GM12872 (cell line): ENCODE results near the gene MALAT1.

ENCODE experiments used
- TF ChIP-seq, protein P1 (sequence below): IDR thresholded peaks from 3 replicates; pipeline ENCODE4 v1.5.1; 2011; ENCODE audit warnings: low read depth, mild to moderate bottlenecking, low read length, moderate library complexity; ENCODE audit not compliant: insufficient read depth

MALAT1 gene

GRCh38 chr11:65503949-65504673 is 5.3 kb downstream of the MALAT1 start:
- TF ChIP-seq, protein P1, sequence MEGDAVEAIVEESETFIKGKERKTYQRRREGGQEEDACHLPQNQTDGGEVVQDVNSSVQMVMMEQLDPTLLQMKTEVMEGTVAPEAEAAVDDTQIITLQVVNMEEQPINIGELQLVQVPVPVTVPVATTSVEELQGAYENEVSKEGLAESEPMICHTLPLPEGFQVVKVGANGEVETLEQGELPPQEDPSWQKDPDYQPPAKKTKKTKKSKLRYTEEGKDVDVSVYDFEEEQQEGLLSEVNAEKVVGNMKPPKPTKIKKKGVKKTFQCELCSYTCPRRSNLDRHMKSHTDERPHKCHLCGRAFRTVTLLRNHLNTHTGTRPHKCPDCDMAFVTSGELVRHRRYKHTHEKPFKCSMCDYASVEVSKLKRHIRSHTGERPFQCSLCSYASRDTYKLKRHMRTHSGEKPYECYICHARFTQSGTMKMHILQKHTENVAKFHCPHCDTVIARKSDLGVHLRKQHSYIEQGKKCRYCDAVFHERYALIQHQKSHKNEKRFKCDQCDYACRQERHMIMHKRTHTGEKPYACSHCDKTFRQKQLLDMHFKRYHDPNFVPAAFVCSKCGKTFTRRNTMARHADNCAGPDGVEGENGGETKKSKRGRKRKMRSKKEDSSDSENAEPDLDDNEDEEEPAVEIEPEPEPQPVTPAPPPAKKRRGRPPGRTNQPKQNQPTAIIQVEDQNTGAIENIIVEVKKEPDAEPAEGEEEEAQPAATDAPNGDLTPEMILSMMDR: no peak

DNA sequence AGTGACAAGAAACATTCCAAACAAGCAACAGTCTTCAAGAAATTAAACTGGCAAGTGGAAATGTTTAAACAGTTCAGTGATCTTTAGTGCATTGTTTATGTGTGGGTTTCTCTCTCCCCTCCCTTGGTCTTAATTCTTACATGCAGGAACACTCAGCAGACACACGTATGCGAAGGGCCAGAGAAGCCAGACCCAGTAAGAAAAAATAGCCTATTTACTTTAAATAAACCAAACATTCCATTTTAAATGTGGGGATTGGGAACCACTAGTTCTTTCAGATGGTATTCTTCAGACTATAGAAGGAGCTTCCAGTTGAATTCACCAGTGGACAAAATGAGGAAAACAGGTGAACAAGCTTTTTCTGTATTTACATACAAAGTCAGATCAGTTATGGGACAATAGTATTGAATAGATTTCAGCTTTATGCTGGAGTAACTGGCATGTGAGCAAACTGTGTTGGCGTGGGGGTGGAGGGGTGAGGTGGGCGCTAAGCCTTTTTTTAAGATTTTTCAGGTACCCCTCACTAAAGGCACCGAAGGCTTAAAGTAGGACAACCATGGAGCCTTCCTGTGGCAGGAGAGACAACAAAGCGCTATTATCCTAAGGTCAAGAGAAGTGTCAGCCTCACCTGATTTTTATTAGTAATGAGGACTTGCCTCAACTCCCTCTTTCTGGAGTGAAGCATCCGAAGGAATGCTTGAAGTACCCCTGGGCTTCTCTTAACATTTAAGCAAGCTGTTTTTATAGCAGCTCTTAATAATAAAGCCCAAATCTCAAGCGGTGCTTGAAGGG is 6.0 kb downstream of the MALAT1 start:
- TF ChIP-seq, protein P1: no peak

- TF ChIP-seq, protein P1: no peak
Measured at GRCh38 chr11:65505466-65506289, 6.8 kb downstream of the MALAT1 start.

DNA sequence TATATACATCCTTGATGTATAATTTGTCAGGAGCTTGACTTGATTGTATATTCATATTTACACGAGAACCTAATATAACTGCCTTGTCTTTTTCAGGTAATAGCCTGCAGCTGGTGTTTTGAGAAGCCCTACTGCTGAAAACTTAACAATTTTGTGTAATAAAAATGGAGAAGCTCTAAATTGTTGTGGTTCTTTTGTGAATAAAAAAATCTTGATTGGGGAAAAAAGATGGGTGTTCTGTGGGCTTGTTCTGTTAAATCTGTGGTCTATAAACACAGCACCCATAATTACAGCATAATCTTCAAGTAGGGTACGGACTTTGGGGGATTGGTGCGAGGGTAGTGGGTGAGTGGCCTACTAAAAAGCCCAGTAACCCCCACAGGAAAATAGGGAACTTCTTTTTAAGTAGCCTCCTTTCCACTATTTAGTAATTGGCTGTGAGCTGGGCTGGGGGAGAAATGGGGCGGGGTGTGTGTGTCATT is 7.5 kb downstream of the MALAT1 start:
- TF ChIP-seq, protein P1: no peak

DNA sequence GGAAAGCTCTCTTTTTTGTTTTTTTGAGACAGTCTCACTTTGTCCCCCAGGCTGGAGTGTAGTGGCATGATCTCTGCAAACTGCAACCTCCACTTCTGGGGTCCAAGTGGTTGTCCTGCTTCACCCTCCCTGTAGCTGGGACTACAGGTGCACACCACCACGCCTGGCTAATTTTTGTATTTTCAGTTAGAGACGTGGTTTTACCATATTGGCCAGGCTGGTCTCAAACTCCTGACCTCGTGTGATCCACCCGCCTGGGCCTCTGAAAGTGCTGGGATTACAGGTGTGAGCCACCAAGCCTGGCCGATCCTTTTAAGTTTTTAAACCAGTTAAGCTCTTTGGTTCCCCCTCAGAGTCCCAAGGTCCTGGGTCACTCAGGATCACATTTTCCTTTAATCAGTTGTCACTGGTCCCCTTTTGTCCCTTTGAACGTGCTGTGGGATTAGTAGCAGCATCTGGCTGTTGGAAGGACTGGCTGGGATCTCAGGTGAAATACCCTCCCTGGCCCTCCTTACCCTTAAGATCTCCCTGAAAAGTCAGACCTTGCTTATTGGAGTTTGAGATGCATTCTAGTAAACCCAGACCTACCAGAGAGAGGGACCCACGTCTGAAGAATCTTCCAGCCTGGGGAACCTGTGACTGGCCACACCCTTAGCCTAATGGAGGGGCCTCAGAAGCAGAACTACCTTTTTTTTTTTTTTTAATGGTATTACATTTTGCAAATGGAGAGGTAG is 8.1 kb downstream of the MALAT1 start:
- TF ChIP-seq, protein P1: no peak

- TF ChIP-seq, protein P1: no peak
Measured at GRCh38 chr11:65516135-65516968, 17.5 kb downstream of the MALAT1 start.
